Small intestine (tissue), 7 donors: ENCODE measurements around the gene OVOL1. TPM values are rescaled to one million over a fixed set of nuclear protein-coding genes. Genes with fewer than 3 reads are reported as not detected.

Source experiments
- DNase-seq, 2 donors: peaks; one replicate each; pipeline versions ENCODE4 v3.0.0 to v3.0.0-alpha.2; 2013
- FAIRE-seq: peaks from 2 replicates; lab custom pipeline; 2012; peaks lifted over from hg19 to GRCh38; lab: Jason Lieb, UNC
- H3K27ac ChIP-seq, 3 donors: one replicate each; pipeline ENCODE4 v1.5.1; 2013; ENCODE audit warnings: low read length in 2 of 3, mild to moderate bottlenecking in 2 of 3, control low read depth in 1 of 3, inconsistent platforms in 1 of 3, low read depth in 1 of 3, moderate library complexity in 1 of 3
- H3K27me3 ChIP-seq, 3 donors: one replicate each; pipeline ENCODE4 v1.6.1; 2013; ENCODE audit warnings: low read length in 3 of 3, inconsistent platforms in 1 of 3; ENCODE audit not compliant: control insufficient read depth in 3 of 3, insufficient read depth in 3 of 3
- H3K36me3 ChIP-seq, 3 donors: one replicate each; pipeline ENCODE4 v1.6.1; 2013; ENCODE audit warnings: low read length in 3 of 3, inconsistent platforms in 1 of 3, low read depth in 1 of 3, mild to moderate bottlenecking in 1 of 3, moderate library complexity in 1 of 3; ENCODE audit not compliant: control insufficient read depth in 3 of 3, insufficient read depth in 2 of 3
- H3K4me1 ChIP-seq, 3 donors: one replicate each; pipeline ENCODE4 v1.6.1; 2013; ENCODE audit warnings: low read length in 2 of 3, inconsistent platforms in 1 of 3, low read depth in 1 of 3, mild to moderate bottlenecking in 1 of 3, moderate library complexity in 1 of 3; ENCODE audit not compliant: control insufficient read depth in 3 of 3, insufficient read depth in 2 of 3
- H3K4me3 ChIP-seq, 3 donors: one replicate each; pipeline ENCODE4 v1.5.1; 2013; ENCODE audit warnings: low read length in 3 of 3, control low read depth in 1 of 3, inconsistent platforms in 1 of 3, low read depth in 1 of 3, mild to moderate bottlenecking in 1 of 3, moderate library complexity in 1 of 3
- H3K9me3 ChIP-seq, 2 donors: one replicate each; pipeline ENCODE4 v1.6.1; 2013; ENCODE audit warnings: low read depth in 1 of 2, low read length in 1 of 2; ENCODE audit not compliant: control insufficient read depth in 2 of 2, insufficient read depth in 1 of 2
- WGBS, 3 donors: extraction: QIAGEN DNeasy Blood & Tissue Kit; methylation state at CpG; one replicate each; pipeline ENCODE4 v1.1.7; 2013; 5-methylcytosine and 5-hydroxymethylcytosine counted together
- polyA plus RNA-seq, 4 donors: library from polyadenylated mRNA; stranded (reverse) in 3 of 4; unstranded in 1 of 4; fragments of 200-250 nt in 3 of 4; fragments of 120-200 nt in 1 of 4; gene quantifications; one replicate each; pipeline versions ENCODE4 v1.2.1 to v1.2.3, GENCODE V29; 2013
- donor health status: healthy with polysubstance abuse.
- donor health status: control.
- donor health status: control.
- donor health status: Bipolar disorder and iron deficiency.
- donor health status: healthy.

OVOL1 gene
- polyA plus RNA-seq, 4 donors = 11.9 to 41.3 (median 20.1) TPM

GRCh38 chr11:65778901-65779668 lies 7.8 kb upstream of the OVOL1 start:
- peak overlapping the region in 2 of 3 donors; percentile 78 to 92 for H3K4me3 ChIP-seq
- peaks cover 3 to 14% (median 4%) of the 10 kb centered on the region in 3 donors for H3K4me1 ChIP-seq
- 89 to 95% (median 95%) methylated on average over 17 to 25 of the region's 25 CpGs for WGBS, 3 donors
- H3K36me3 ChIP-seq = peaks cover 0 to 51% (median 4%) of the 10 kb centered on the region in 3 donors
- DNase-seq (no peak), FAIRE-seq (no peak)
- H3K27ac ChIP-seq = no peak overlapping the region
- H3K27me3 ChIP-seq = peaks cover 0 to 5% (median 0%) of the 10 kb centered on the region in 3 donors
- H3K9me3 ChIP-seq = no peaks in the 10 kb centered on the region

GRCh38 chr11:65779669-65779918 lies 7.3 kb upstream of the OVOL1 start:
- no peak overlapping the region for H3K27ac ChIP-seq
- 56 to 80% (median 62%) methylated on average over 10 to 12 of the region's 12 CpGs for WGBS, 3 donors

GRCh38 chr11:65779919-65780769 lies 6.7 kb upstream of the OVOL1 start:
- WGBS, 3 donors = 1 to 3% (median 3%) methylated on average over 42 to 76 of the region's 76 CpGs
- peaks cover 3 to 14% (median 4%) of the 10 kb centered on the region in 3 donors for H3K4me1 ChIP-seq
- no peak for FAIRE-seq

More at GRCh38 chr11:65779669-65779918, 7.3 kb upstream of the OVOL1 start:
- Histone ChIP-seq H3K4me3 (peak overlapping the region in 2 of 3 donors; percentile 78 to 92), H3K4me1 (peaks cover 3 to 14% (median 4%) of the 10 kb centered on the region in 3 donors), H3K27me3 (peaks cover 0 to 5% (median 0%) of the 10 kb centered on the region in 3 donors), H3K36me3 (peaks cover 0 to 52% (median 4%) of the 10 kb centered on the region in 3 donors), H3K9me3 (no peaks in the 10 kb centered on the region)
- FAIRE-seq (no peak), DNase-seq (no peak)

GRCh38 chr11:65780770-65781151 lies 6.1 kb upstream of the OVOL1 start, which contains the start of gene AP5B1:
AP5B1 (minus strand) TSS chr11:65780976; CDS start chr11:65780591, 385 bp downstream.
- Histone ChIP-seq H3K4me3 (peak within 1 kb of the TSS; percentile 59 to 92 (median 78)), H3K9me3 (no peaks in the 10 kb centered on the region), H3K36me3 (peaks cover 0 to 50% (median 4%) of the 10 kb centered on the region in 3 donors), H3K27ac (peak within 1 kb of the TSS; percentile 85 to 93 (median 87)), H3K27me3 (peaks cover 0 to 10% (median 5%) of the 10 kb centered on the region in 3 donors), H3K4me1 (peaks cover 3 to 20% (median 4%) of the 10 kb centered on the region in 3 donors)
- FAIRE-seq = no peak
- peak; percentile 75 to 91 for DNase-seq
- WGBS, 3 donors = 1 to 3% (median 1%) methylated on average over 20 to 59 of the region's 59 CpGs

More at GRCh38 chr11:65779919-65780769, 6.7 kb upstream of the OVOL1 start:
- Histone ChIP-seq H3K9me3 (no peaks in the 10 kb centered on the region), H3K36me3 (peaks cover 0 to 50% (median 4%) of the 10 kb centered on the region in 3 donors), H3K4me3 (peak overlapping the region; percentile 59 to 92 (median 78)), H3K27ac (peak overlapping the region; percentile 85 to 93 (median 87)), H3K27me3 (peaks cover 0 to 5% (median 0%) of the 10 kb centered on the region in 3 donors)
- peak; percentile 80 to 91 for DNase-seq

- H3K27me3 ChIP-seq = peaks cover 0 to 16% (median 8%) of the 10 kb centered on the region in 3 donors
- peak overlapping the region; percentile 29 to 78 (median 35) for H3K4me3 ChIP-seq
- H3K9me3 ChIP-seq = no peaks in the 10 kb centered on the region
- peaks cover 3 to 25% (median 4%) of the 10 kb centered on the region in 3 donors for H3K4me1 ChIP-seq
- no peak for DNase-seq
- peak overlapping the region in 2 of 3 donors; percentile 51 to 58 for H3K27ac ChIP-seq
- 12 to 28% (median 19%) methylated on average over 40 to 83 of the region's 83 CpGs for WGBS, 3 donors
- H3K36me3 ChIP-seq = peaks cover 0 to 48% (median 4%) of the 10 kb centered on the region in 3 donors
- no peak for FAIRE-seq
Measured at GRCh38 chr11:65781152-65781961, 5.5 kb upstream of the OVOL1 start.

GRCh38 chr11:65781962-65782815 lies 4.7 kb upstream of the OVOL1 start:
- H3K27ac ChIP-seq = no peak overlapping the region
- H3K9me3 ChIP-seq = no peaks in the 10 kb centered on the region
- no peak for FAIRE-seq
- peaks cover 0 to 40% (median 4%) of the 10 kb centered on the region in 3 donors for H3K36me3 ChIP-seq
- peak in 1 of 2 donors; percentile 10 for DNase-seq
- peaks cover 0 to 19% (median 8%) of the 10 kb centered on the region in 3 donors for H3K27me3 ChIP-seq
- peaks cover 3 to 25% (median 4%) of the 10 kb centered on the region in 3 donors for H3K4me1 ChIP-seq
- 81 to 90% (median 88%) methylated on average over 13 of the region's 13 CpGs for WGBS, 3 donors
- H3K4me3 ChIP-seq = no peak overlapping the region

- no peak overlapping the region for H3K27ac ChIP-seq
- peak in 1 of 2 donors; percentile 15 for DNase-seq
- peaks cover 3 to 25% (median 4%) of the 10 kb centered on the region in 3 donors for H3K4me1 ChIP-seq
- no peak for FAIRE-seq
- no peak overlapping the region for H3K4me3 ChIP-seq
- H3K27me3 ChIP-seq = peaks cover 0 to 22% (median 8%) of the 10 kb centered on the region in 3 donors
- no peaks in the 10 kb centered on the region for H3K9me3 ChIP-seq
- peaks cover 0 to 34% (median 4%) of the 10 kb centered on the region in 3 donors for H3K36me3 ChIP-seq
- WGBS, 3 donors = 50 to 68% (median 54%) methylated on average over 9 of the region's 9 CpGs
Measured at GRCh38 chr11:65782816-65783228, 4.0 kb upstream of the OVOL1 start.
